Urinary bladder (tissue), 4 donors: Measurements from ENCODE around the gene NUMB. TPM values are rescaled to one million over a fixed set of nuclear protein-coding genes. Genes with fewer than 3 reads are reported as not detected.

Experiments used
- DNase-seq: peaks from one replicate; pipeline ENCODE4 v3.0.0-alpha.2; 2015; ENCODE audit errors: extremely low spot score
- H3K27ac ChIP-seq: one replicate; pipeline ENCODE4 v1.5.1; 2013; ENCODE audit warnings: low read depth, mild to moderate bottlenecking, moderate library complexity
- H3K36me3 ChIP-seq: one replicate; pipeline ENCODE4 v1.6.1; 2013; ENCODE audit warnings: mild to moderate bottlenecking, moderate library complexity; ENCODE audit not compliant: insufficient read depth
- H3K4me1 ChIP-seq: one replicate; pipeline ENCODE4 v1.6.1; 2013; ENCODE audit warnings: mild to moderate bottlenecking, moderate library complexity; ENCODE audit not compliant: insufficient read depth
- H3K4me3 ChIP-seq: one replicate; pipeline ENCODE4 v1.5.1; 2013; ENCODE audit warnings: low read depth, low read length
- WGBS: extraction: QIAGEN DNeasy Blood & Tissue Kit; methylation state at CpG from one replicate; pipeline ENCODE4 v1.1.7; 2013; 5-methylcytosine and 5-hydroxymethylcytosine counted together
- polyA plus RNA-seq: library from polyadenylated mRNA; stranded (reverse); fragments of 200-250 nt; gene quantifications from one replicate; pipeline ENCODE4 v1.2.3, GENCODE V29; 2013
- total RNA-seq: library from RNA; depleted of rRNA; stranded (reverse); fragments of >200 nt; gene quantifications from one replicate; pipeline ENCODE4 v1.2.3, GENCODE V29; 2014
- donor health status: healthy with polysubstance abuse.
- donor health status: healthy.

NUMB gene
- 57.9 TPM for total RNA-seq
- polyA plus RNA-seq = 52.3 TPM

- no peaks in the 10 kb centered on the region for H3K4me1 ChIP-seq
- H3K27ac ChIP-seq = peak within 1 kb of the TSS; percentile 83
- peak within 1 kb of the TSS; percentile 89 for H3K4me3 ChIP-seq
- H3K36me3 ChIP-seq = no peaks in the 10 kb centered on the region
- under 1% methylated on average over 60 of the region's 60 CpGs for WGBS
- peak; percentile 100 for DNase-seq
Observed at GRCh38 chr14:73458183-73458976, at the start of gene NUMB. TSS of gene NUMB (minus strand) at chr14:73458546. CDS start at chr14:73355751, 102,795 bp downstream.

- Histone ChIP-seq H3K4me1 (no peaks in the 10 kb centered on the region), H3K27ac (no peak overlapping the region), H3K36me3 (peaks cover 1% of the 10 kb centered on the region), H3K4me3 (no peak overlapping the region)
- 89% methylated on average over 3 of the region's 3 CpGs for WGBS
- DNase-seq = no peak
Observed at GRCh38 chr14:73503648-73504047, 45.3 kb upstream of the NUMB start.

GRCh38 chr14:73502017-73502619 lies 43.8 kb upstream of the NUMB start:
- WGBS = 91% methylated on average over 11 of the region's 11 CpGs
- H3K36me3 ChIP-seq = peaks cover 1% of the 10 kb centered on the region
- no peak overlapping the region for H3K27ac ChIP-seq
- H3K4me3 ChIP-seq = no peak overlapping the region
- H3K4me1 ChIP-seq = no peaks in the 10 kb centered on the region
- DNase-seq = no peak

- H3K27ac ChIP-seq = no peak overlapping the region
- 93% methylated on average over 6 of the region's 6 CpGs for WGBS
- no peak for DNase-seq
- no peaks in the 10 kb centered on the region for H3K4me1 ChIP-seq
- peaks cover 1% of the 10 kb centered on the region for H3K36me3 ChIP-seq
- no peak overlapping the region for H3K4me3 ChIP-seq
Observed at GRCh38 chr14:73500360-73500759, 42.0 kb upstream of the NUMB start.

- no peaks in the 10 kb centered on the region for H3K36me3 ChIP-seq
- WGBS = 98% methylated on average over 2 of the region's 2 CpGs
- no peaks in the 10 kb centered on the region for H3K4me1 ChIP-seq
- no peak overlapping the region for H3K4me3 ChIP-seq
- no peak for DNase-seq
- H3K27ac ChIP-seq = no peak overlapping the region
Observed at GRCh38 chr14:73494593-73494992, 36.2 kb upstream of the NUMB start.

GRCh38 chr14:73492670-73493069 lies 34.3 kb upstream of the NUMB start:
- Histone ChIP-seq H3K4me1 (no peaks in the 10 kb centered on the region), H3K36me3 (no peaks in the 10 kb centered on the region), H3K27ac (no peak overlapping the region), H3K4me3 (no peak overlapping the region)
- 68% methylated on average over 5 of the region's 5 CpGs for WGBS
- DNase-seq = no peak

GRCh38 chr14:73492043-73492552 lies 33.8 kb upstream of the NUMB start:
- Histone ChIP-seq H3K4me1 (no peaks in the 10 kb centered on the region), H3K4me3 (peak overlapping the region; percentile 77), H3K27ac (no peak overlapping the region), H3K36me3 (no peaks in the 10 kb centered on the region)
- DNase-seq = no peak
- WGBS = 53% methylated on average over 24 of the region's 24 CpGs

GRCh38 chr14:73491256-73492042 lies 33.1 kb upstream of the NUMB start:
- Histone ChIP-seq H3K36me3 (no peaks in the 10 kb centered on the region), H3K4me1 (no peaks in the 10 kb centered on the region), H3K4me3 (peak overlapping the region; percentile 77), H3K27ac (peak overlapping the region; percentile 49)
- WGBS = under 1% methylated on average over 94 of the region's 94 CpGs
- no peak for DNase-seq

GRCh38 chr14:73489481-73490175 lies 31.3 kb upstream of the NUMB start:
- H3K36me3 ChIP-seq = no peaks in the 10 kb centered on the region
- no peak overlapping the region for H3K4me3 ChIP-seq
- no peak for DNase-seq
- H3K4me1 ChIP-seq = no peaks in the 10 kb centered on the region
- H3K27ac ChIP-seq = no peak overlapping the region
- WGBS = 69% methylated on average over 6 of the region's 6 CpGs

GRCh38 chr14:73478684-73479083 lies 20.3 kb upstream of the NUMB start:
- Histone ChIP-seq H3K36me3 (no peaks in the 10 kb centered on the region), H3K27ac (no peak overlapping the region), H3K4me1 (no peaks in the 10 kb centered on the region), H3K4me3 (no peak overlapping the region)
- no peak for DNase-seq
- 87% methylated on average over 15 of the region's 15 CpGs for WGBS

GRCh38 chr14:73477618-73478266 lies 19.4 kb upstream of the NUMB start:
- no peak overlapping the region for H3K27ac ChIP-seq
- no peaks in the 10 kb centered on the region for H3K36me3 ChIP-seq
- 78% methylated on average over 6 of the region's 6 CpGs for WGBS
- no peak for DNase-seq
- H3K4me1 ChIP-seq = no peaks in the 10 kb centered on the region
- H3K4me3 ChIP-seq = no peak overlapping the region

GRCh38 chr14:73476451-73476931 lies 18.1 kb upstream of the NUMB start:
- no peak for DNase-seq
- no peak overlapping the region for H3K4me3 ChIP-seq
- H3K27ac ChIP-seq = no peak overlapping the region
- no peaks in the 10 kb centered on the region for H3K4me1 ChIP-seq
- H3K36me3 ChIP-seq = no peaks in the 10 kb centered on the region
- 51% methylated on average over 3 of the region's 3 CpGs for WGBS

- WGBS = 56% methylated on average over 4 of the region's 4 CpGs
- Histone ChIP-seq H3K27ac (no peak overlapping the region), H3K4me1 (no peaks in the 10 kb centered on the region), H3K4me3 (no peak overlapping the region), H3K36me3 (no peaks in the 10 kb centered on the region)
- no peak for DNase-seq
Observed at GRCh38 chr14:73474952-73475351, 16.6 kb upstream of the NUMB start.
